HG03066 (cell line): ENCODE measurements around the gene TENM4.
"Not testable (repeated sequence)": the region's sequence is repeated elsewhere in the genome, so short reads cannot be mapped to it uniquely, and the experiment has no call there.

ENCODE experiments used
- ATAC-seq: cut with Tn5 transposase; IDR thresholded peaks from one replicate; pipeline ENCODE4 v1.9.1; 2021; ENCODE audit warnings: low read depth; ENCODE audit not compliant: unreplicated experiment

The TENM4 gene

GRCh38 chr11:78647986-78648875 is 792.6 kb downstream of the TENM4 start:
- ATAC-seq, result no peak

- ATAC-seq, result no peak
These were observed 793.4 kb downstream of the TENM4 start for GRCh38 chr11:78647266-78647915.

- ATAC-seq, result peak; percentile 58
These were observed 794.2 kb downstream of the TENM4 start for GRCh38 chr11:78646564-78647185.

GRCh38 chr11:78645226-78646202 is 795.3 kb downstream of the TENM4 start:
- no peak for ATAC-seq

- no peak for ATAC-seq
These were observed 797.2 kb downstream of the TENM4 start for GRCh38 chr11:78643676-78644056.

- no peak for ATAC-seq
These were observed 797.7 kb downstream of the TENM4 start for GRCh38 chr11:78642979-78643675.

GRCh38 chr11:78641541-78641940 is 799.3 kb downstream of the TENM4 start:
- ATAC-seq, result no peak

GRCh38 chr11:78638704-78639380 is 802.0 kb downstream of the TENM4 start:
- ATAC-seq, result no peak

- not testable (repeated sequence) for ATAC-seq
These were observed 803.3 kb downstream of the TENM4 start for GRCh38 chr11:78637527-78637926.

GRCh38 chr11:78635814-78636506 is 804.9 kb downstream of the TENM4 start:
- no peak for ATAC-seq

- ATAC-seq, result no peak
These were observed 807.1 kb downstream of the TENM4 start for GRCh38 chr11:78633516-78634310.

GRCh38 chr11:78630561-78631303 is 810.1 kb downstream of the TENM4 start:
- no peak for ATAC-seq

GRCh38 chr11:78630155-78630554 is 810.7 kb downstream of the TENM4 start:
- ATAC-seq, result no peak

GRCh38 chr11:78622666-78623065 is 818.2 kb downstream of the TENM4 start:
- ATAC-seq, result no peak

- ATAC-seq, result no peak
These were observed 820.7 kb downstream of the TENM4 start for GRCh38 chr11:78620159-78620558.

GRCh38 chr11:78615724-78616123 is 825.1 kb downstream of the TENM4 start:
- ATAC-seq, result no peak

GRCh38 chr11:78613378-78613813 is 827.4 kb downstream of the TENM4 start:
- ATAC-seq, result no peak
